GM12865 (cell line): ENCODE data around the gene CTSW.

Source experiments
- DNase-seq: peaks from one replicate; pipeline ENCODE4 v3.0.0; 2010; ENCODE audit warnings: low read depth
- H3K4me3 ChIP-seq: 2 replicates; pipeline ENCODE4 v1.5.1; 2011; ENCODE audit warnings: mild to moderate bottlenecking, low read depth, low read length, control low read depth
- CTCF ChIP-seq: IDR thresholded peaks from 2 replicates; pipeline ENCODE4 v1.5.1; 2011; ENCODE audit warnings: low read length, control low read depth, low read depth, inconsistent platforms; ENCODE audit not compliant: insufficient read depth; ENCODE audit errors: missing control alignments

Gene CTSW

GRCh38 chr11:65919141-65919572 is 39.5 kb downstream of the CTSW start, which contains the start of gene DRAP1:
Gene DRAP1 (plus strand): TSS chr11:65919426. CDS start chr11:65919502, 76 bp downstream.
- peak; percentile 99 for DNase-seq
- H3K4me3 ChIP-seq = peak within 1 kb of the TSS; percentile 92
- TF ChIP-seq CTCF = no peak

GRCh38 chr11:65919573-65920371 is 40.1 kb downstream of the CTSW start:
- DNase-seq = peak; percentile 56
- H3K4me3 ChIP-seq = peak overlapping the region; percentile 80
- no peak for TF ChIP-seq CTCF

- TF ChIP-seq CTCF = no peak
- DNase-seq = no peak
- peak overlapping the region; percentile 80 for H3K4me3 ChIP-seq
Observed at GRCh38 chr11:65920372-65920802, 40.8 kb downstream of the CTSW start.

GRCh38 chr11:65921033-65921555 is 41.5 kb downstream of the CTSW start:
- no peak overlapping the region for H3K4me3 ChIP-seq
- DNase-seq = no peak
- no peak for TF ChIP-seq CTCF

- no peak for TF ChIP-seq CTCF
- no peak overlapping the region for H3K4me3 ChIP-seq
- no peak for DNase-seq
Observed at GRCh38 chr11:65921876-65922275, 42.2 kb downstream of the CTSW start.

GRCh38 chr11:65922565-65922964 is 42.9 kb downstream of the CTSW start:
- no peak overlapping the region for H3K4me3 ChIP-seq
- TF ChIP-seq CTCF = no peak
- DNase-seq = no peak

- TF ChIP-seq CTCF = no peak
- DNase-seq = no peak
- no peak overlapping the region for H3K4me3 ChIP-seq
Observed at GRCh38 chr11:65925397-65925796, 45.8 kb downstream of the CTSW start.
